Fibroblast of villous mesenchyme (primary cell): Measurements from ENCODE around the gene DPYD. TPM values are rescaled to one million over a fixed set of nuclear protein-coding genes. Genes with fewer than 3 reads are reported as not detected.

Experiments used
- DNase-seq: peaks from one replicate; pipeline ENCODE4 v3.0.0-alpha.2; 2010; ENCODE audit warnings: low read depth
- H3K4me3 ChIP-seq: 2 replicates; pipeline ENCODE4 v1.5.1; 2011; ENCODE audit warnings: low read depth, mild to moderate bottlenecking, low read length
- CTCF ChIP-seq: IDR thresholded peaks from 2 replicates; pipeline ENCODE4 v1.5.1; 2012; ENCODE audit warnings: low read depth, mild to moderate bottlenecking, low read length; ENCODE audit not compliant: insufficient read depth
- total RNA-seq: library from RNA; depleted of rRNA; stranded (reverse); fragments of >200 nt; gene quantifications from 2 replicates; pipeline ENCODE4 v1.2.3, GENCODE V29; 2012

DPYD gene
- total RNA-seq, 1 donor, result 48.4 TPM

DNA sequence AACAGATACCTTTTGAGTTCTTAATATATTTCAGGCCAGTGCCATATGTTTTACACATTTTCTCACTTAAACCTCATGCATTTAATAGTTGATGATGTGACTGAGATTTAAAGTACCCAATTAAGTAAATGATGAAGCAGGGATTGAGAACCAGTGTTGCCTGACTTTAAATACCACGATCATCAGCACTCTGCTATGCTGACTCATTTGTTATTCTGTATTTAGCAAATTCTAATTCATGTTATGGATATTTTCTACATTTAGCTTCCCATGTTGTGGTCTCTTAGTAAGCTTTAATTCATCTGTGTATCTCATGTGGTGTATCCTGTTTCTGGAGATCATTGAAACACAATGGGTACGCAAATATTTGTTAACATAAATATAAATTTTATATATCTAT is 836.3 kb downstream of the DPYD start:
- no peak for DNase-seq
- no peak overlapping the region for H3K4me3 ChIP-seq
- no peak for TF ChIP-seq CTCF

GRCh38 chr1:97082160-97082848 is 838.5 kb downstream of the DPYD start:
- TF ChIP-seq CTCF, result no peak
- no peak overlapping the region for H3K4me3 ChIP-seq
- no peak for DNase-seq

GRCh38 chr1:97078872-97079271 is 842.0 kb downstream of the DPYD start:
- TF ChIP-seq CTCF, result no peak
- no peak overlapping the region for H3K4me3 ChIP-seq
- no peak for DNase-seq

GRCh38 chr1:97077221-97077620 is 843.6 kb downstream of the DPYD start:
- no peak for TF ChIP-seq CTCF
- DNase-seq, result no peak

GRCh38 chr1:97074771-97075170 is 846.1 kb downstream of the DPYD start:
- no peak overlapping the region for H3K4me3 ChIP-seq
- no peak for TF ChIP-seq CTCF
- no peak for DNase-seq

More at GRCh38 chr1:97077221-97077620, 843.6 kb downstream of the DPYD start:
- no peak overlapping the region for H3K4me3 ChIP-seq

GRCh38 chr1:97073936-97074335 is 846.9 kb downstream of the DPYD start:
- H3K4me3 ChIP-seq, result no peak overlapping the region
- DNase-seq, result no peak
- TF ChIP-seq CTCF, result no peak

GRCh38 chr1:97073169-97073568 is 847.7 kb downstream of the DPYD start:
- TF ChIP-seq CTCF, result no peak
- no peak for DNase-seq
- no peak overlapping the region for H3K4me3 ChIP-seq
